ENCODE data around the gene LYPLAL1. TPM values are rescaled to one million over a fixed set of nuclear protein-coding genes. Genes with fewer than 3 reads are reported as not detected.

Gene LYPLAL1
- total RNA-seq, 1 experiment from 2014 or later, result 40.0 TPM

DNA sequence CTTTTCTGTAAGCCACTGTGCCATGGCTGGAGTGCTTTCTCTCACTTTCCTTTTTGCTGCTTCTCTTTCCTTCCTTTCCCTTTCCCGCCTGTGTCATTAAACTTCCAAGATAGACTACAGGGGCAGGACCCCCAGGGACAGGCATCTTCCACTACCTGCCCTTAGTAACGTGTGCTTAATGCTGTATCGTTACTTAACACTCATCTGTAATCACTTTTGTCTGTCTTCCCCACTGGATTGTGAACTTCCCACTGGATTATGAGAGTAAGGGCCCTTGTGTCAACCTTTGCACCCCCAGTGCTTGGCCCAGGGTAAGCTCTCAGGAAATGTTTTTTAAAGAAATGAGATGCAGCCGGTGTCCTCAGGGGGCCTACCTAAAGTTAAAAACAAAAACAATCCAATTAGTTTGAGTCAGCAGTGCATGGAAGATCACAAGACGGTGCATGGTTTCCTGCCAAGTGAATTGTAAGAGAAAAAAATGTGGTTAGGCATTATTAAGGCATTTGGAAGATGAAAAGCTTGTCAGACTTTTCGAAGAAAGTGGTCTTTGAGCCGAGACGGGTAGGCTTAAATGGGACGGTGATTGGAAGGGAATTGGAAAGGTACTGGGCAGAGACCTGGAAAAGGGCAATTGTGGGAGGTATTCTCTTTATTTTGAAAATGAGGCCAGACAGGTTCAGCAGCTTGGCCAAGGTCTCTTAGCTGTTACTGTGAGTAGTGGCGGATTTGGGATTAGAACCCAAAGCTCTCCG lies 958 bp downstream of the LYPLAL1 start:
- ChIA-PET RAD21 (ENCODE audit: low non-redundant PET in 1 of 2, low total read pairs in 2 of 2, uncharacterized antibody in 2 of 2, unreplicated experiment in 2 of 2) (no interaction called here), CTCF (no interaction called here), POLR2A (no interaction called here)
- Histone ChIP-seq H3K27me3 (ENCODE audit: insufficient read depth, low read length) (no peaks in the 10 kb centered on the region), H2AFZ (ENCODE audit: low read depth, low read length, poor library complexity, severe bottlenecking) (no peak overlapping the region), H3K27ac (ENCODE audit: low read depth, low read length) (peak overlapping the region; percentile 66), H3K9me3 (ENCODE audit: control insufficient read depth in 1 of 2, insufficient read depth in 1 of 2, low read depth in 1 of 2, low read length in 2 of 2) (no peaks in the 10 kb centered on the region), H3K4me3 (replicated peaks in 1 of 2; ENCODE audit: low read depth in 1 of 2, low read length in 2 of 2) (peak overlapping the region; percentile 82 to 88), H4K20me1 (ENCODE audit: insufficient read depth) (no peaks in the 10 kb centered on the region), H3K4me1 (ENCODE audit: control insufficient read depth in 1 of 2, insufficient read depth in 2 of 2, low read length in 2 of 2) (peaks cover 12 to 15% of the 10 kb centered on the region in 2 experiments), H3K4me2 (ENCODE audit: low read length) (peak overlapping the region; percentile 92), H3K9ac (ENCODE audit: low read length) (peak overlapping the region; percentile 92), H3K79me2 (ENCODE audit: insufficient read depth, low read length) (peaks cover 33% of the 10 kb centered on the region), H3K9me2 (ENCODE audit: insufficient read depth) (no peaks in the 10 kb centered on the region), H3K36me3 (ENCODE audit: control insufficient read depth in 1 of 2, insufficient read depth in 2 of 2, low read length in 2 of 2) (no peaks in the 10 kb centered on the region)
- ATAC-seq (peak; percentile 21), DNase-seq (ENCODE audit: low read depth, low spot score) (no peak)
- intact Hi-C loops (cut with micrococcal nuclease), result no loop called here
- TF ChIP-seq ELF1 (IDR thresholded peaks at IDR 0.05; ENCODE audit: borderline replicate concordance, low read depth) (no peak), EZH2 (IDR thresholded peaks at IDR 0.05) (no peak), CTCF (IDR thresholded peaks at IDR 0.05 in 2 of 3, conservative IDR thresholded peaks at IDR 0.05 in 1 of 3; ENCODE audit: borderline replicate concordance in 1 of 3, insufficient read depth in 1 of 3, low read depth in 2 of 3, low read length in 2 of 3) (no peak), CBX3 (IDR thresholded peaks at IDR 0.05; ENCODE audit: low read depth) (no peak), SRF (IDR thresholded peaks at IDR 0.05; ENCODE audit: low read depth) (no peak), YY1 (IDR thresholded peaks at IDR 0.05; ENCODE audit: extremely low read depth, insufficient replicate concordance, low read depth, low read length) (peak; percentile 2), ATF3 (IDR thresholded peaks at IDR 0.05) (no peak), SIN3A (IDR thresholded peaks at IDR 0.05; ENCODE audit: low read depth) (0 out of 2 replicates have a peak, but pooled peaks have one; percentile 4)
- TF ChIP-seq, protein P1, sequence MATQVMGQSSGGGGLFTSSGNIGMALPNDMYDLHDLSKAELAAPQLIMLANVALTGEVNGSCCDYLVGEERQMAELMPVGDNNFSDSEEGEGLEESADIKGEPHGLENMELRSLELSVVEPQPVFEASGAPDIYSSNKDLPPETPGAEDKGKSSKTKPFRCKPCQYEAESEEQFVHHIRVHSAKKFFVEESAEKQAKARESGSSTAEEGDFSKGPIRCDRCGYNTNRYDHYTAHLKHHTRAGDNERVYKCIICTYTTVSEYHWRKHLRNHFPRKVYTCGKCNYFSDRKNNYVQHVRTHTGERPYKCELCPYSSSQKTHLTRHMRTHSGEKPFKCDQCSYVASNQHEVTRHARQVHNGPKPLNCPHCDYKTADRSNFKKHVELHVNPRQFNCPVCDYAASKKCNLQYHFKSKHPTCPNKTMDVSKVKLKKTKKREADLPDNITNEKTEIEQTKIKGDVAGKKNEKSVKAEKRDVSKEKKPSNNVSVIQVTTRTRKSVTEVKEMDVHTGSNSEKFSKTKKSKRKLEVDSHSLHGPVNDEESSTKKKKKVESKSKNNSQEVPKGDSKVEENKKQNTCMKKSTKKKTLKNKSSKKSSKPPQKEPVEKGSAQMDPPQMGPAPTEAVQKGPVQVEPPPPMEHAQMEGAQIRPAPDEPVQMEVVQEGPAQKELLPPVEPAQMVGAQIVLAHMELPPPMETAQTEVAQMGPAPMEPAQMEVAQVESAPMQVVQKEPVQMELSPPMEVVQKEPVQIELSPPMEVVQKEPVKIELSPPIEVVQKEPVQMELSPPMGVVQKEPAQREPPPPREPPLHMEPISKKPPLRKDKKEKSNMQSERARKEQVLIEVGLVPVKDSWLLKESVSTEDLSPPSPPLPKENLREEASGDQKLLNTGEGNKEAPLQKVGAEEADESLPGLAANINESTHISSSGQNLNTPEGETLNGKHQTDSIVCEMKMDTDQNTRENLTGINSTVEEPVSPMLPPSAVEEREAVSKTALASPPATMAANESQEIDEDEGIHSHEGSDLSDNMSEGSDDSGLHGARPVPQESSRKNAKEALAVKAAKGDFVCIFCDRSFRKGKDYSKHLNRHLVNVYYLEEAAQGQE (IDR thresholded peaks at IDR 0.05; ENCODE audit: low read depth), result no peak
- no TSS peak for BruUV-seq (replicated peaks)
